Kidney (tissue), 14 donors: ENCODE data around the gene TPST2. TPM values are rescaled to one million over a fixed set of nuclear protein-coding genes. Genes with fewer than 3 reads are reported as not detected.

Experiments used
- DNase-seq, 5 donors: peaks; one replicate each; pipeline ENCODE4 v3.0.0-alpha.2; 2013 to 2020
- FAIRE-seq: peaks from 2 replicates; lab custom pipeline; 2012; peaks lifted over from hg19 to GRCh38; lab: Jason Lieb, UNC
- H3K27ac ChIP-seq, 2 donors: one replicate each; pipeline ENCODE4 v1.7.0; 2013; ENCODE audit warnings: low read depth in 2 of 2, low read length in 2 of 2, inconsistent platforms in 1 of 2
- H3K27me3 ChIP-seq: one replicate; pipeline ENCODE4 v1.7.1; 2013; ENCODE audit warnings: low read length, inconsistent platforms; ENCODE audit not compliant: control insufficient read depth, insufficient read depth
- H3K36me3 ChIP-seq, 3 donors: one replicate each; pipeline versions ENCODE4 v1.7.0 to v1.7.1; 2013; ENCODE audit warnings: low read length in 3 of 3, control low read depth in 1 of 3, inconsistent platforms in 1 of 3; ENCODE audit not compliant: insufficient read depth in 3 of 3, control insufficient read depth in 2 of 3
- H3K4me1 ChIP-seq, 3 donors: one replicate each; pipeline versions ENCODE4 v1.7.0 to v1.7.1; 2013; ENCODE audit warnings: low read length in 3 of 3, inconsistent platforms in 1 of 3, low read depth in 1 of 3; ENCODE audit not compliant: control insufficient read depth in 2 of 3, insufficient read depth in 2 of 3
- H3K4me3 ChIP-seq, 3 donors: one replicate each; pipeline versions ENCODE4 v1.7.0 to v1.8.1; 2013; ENCODE audit warnings: low read length in 3 of 3, control low read depth in 1 of 3, inconsistent platforms in 1 of 3
- H3K9ac ChIP-seq, 3 donors: one replicate each; pipeline versions ENCODE4 v1.7.0 to v1.7.1; 2013; ENCODE audit warnings: low read length in 3 of 3, control low read depth in 1 of 3, inconsistent platforms in 1 of 3
- H3K9me3 ChIP-seq, 3 donors: one replicate each; pipeline versions ENCODE4 v1.7.0 to v1.7.1; 2013; ENCODE audit warnings: low read length in 3 of 3, control low read depth in 1 of 3, inconsistent platforms in 1 of 3; ENCODE audit not compliant: control insufficient read depth in 2 of 3, insufficient read depth in 1 of 3
- intact Hi-C: fragments of 100-400 bp; cut with DNase I; formaldehyde crosslinking; loops from one replicate; pipeline ENCODE4 v1.11.1; 2022
- polyA plus RNA-seq: library from polyadenylated mRNA; stranded (reverse); fragments of 350-450 nt; fragmentation: Illumina TruSeq; extraction: RNeasy Lipid Tissue Mini Kit (QIAGEN cat#74804); gene quantifications from one replicate; pipeline ENCODE4 v1.2.3, GENCODE V29; 2014; ENCODE audit warnings: low read depth, low replicate concordance; ENCODE audit not compliant: insufficient read depth
- total RNA-seq: library from RNA; stranded (reverse); fragmentation: NEBNext Ultra II Directional; extraction: Animal tissue kit (Norgen Biotek cat#: 25700); gene quantifications from one replicate; pipeline ENCODE4 v1.2.1, GENCODE V29; 2021
- TF ChIP-seq, protein P1 (sequence below): IDR thresholded peaks from 3 replicates; pipeline ENCODE4 v1.5.1; 2012; ENCODE audit warnings: mild to moderate bottlenecking, moderate library complexity, borderline replicate concordance; ENCODE audit not compliant: insufficient read depth; ENCODE audit errors: extremely low read depth
- donor health status: control.
- donor health status: control.
- donor health status: control.
- donor health status: control.
- donor health status: control.
- donor health status: DM: yes; HTN: yes; CAD: no.
- donor health status: Normal renal cell carcinoma (clear cell type).

The TPST2 gene
- total and polyA plus RNA-seq, 2 donors from 2014 or later: 40.3 to 48.7 TPM

DNA sequence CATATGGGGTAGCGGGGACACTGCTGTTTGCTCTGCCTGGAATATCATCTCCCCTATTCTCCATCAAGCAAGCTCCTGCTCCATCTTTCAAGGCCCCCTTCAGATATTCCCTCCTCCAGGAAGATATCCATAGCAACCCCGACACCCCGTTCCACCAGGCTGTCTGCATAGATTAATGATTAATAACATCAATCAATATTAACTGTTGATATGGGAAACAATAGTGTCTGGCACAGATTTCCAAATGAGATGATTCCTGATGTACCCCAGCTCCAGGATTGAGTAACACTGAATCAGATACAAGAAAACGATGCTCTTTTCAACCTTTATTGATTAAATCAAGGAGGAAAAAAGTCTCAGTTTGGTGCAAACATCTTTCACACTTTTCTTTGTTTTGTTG lies 7.5 kb upstream of the TPST2 start:
- no peak overlapping the region for H3K4me3 ChIP-seq
- FAIRE-seq (no peak), DNase-seq (no peak)
- H3K27ac ChIP-seq: no peak overlapping the region
- TF ChIP-seq, protein P1, sequence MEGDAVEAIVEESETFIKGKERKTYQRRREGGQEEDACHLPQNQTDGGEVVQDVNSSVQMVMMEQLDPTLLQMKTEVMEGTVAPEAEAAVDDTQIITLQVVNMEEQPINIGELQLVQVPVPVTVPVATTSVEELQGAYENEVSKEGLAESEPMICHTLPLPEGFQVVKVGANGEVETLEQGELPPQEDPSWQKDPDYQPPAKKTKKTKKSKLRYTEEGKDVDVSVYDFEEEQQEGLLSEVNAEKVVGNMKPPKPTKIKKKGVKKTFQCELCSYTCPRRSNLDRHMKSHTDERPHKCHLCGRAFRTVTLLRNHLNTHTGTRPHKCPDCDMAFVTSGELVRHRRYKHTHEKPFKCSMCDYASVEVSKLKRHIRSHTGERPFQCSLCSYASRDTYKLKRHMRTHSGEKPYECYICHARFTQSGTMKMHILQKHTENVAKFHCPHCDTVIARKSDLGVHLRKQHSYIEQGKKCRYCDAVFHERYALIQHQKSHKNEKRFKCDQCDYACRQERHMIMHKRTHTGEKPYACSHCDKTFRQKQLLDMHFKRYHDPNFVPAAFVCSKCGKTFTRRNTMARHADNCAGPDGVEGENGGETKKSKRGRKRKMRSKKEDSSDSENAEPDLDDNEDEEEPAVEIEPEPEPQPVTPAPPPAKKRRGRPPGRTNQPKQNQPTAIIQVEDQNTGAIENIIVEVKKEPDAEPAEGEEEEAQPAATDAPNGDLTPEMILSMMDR: no peak
- H3K9me3 ChIP-seq: no peaks in the 10 kb centered on the region
- no peaks in the 10 kb centered on the region for H3K4me1 ChIP-seq
- no peaks in the 10 kb centered on the region for H3K27me3 ChIP-seq
- intact Hi-C loops: no loop called here
- no peaks in the 10 kb centered on the region for H3K36me3 ChIP-seq
- H3K9ac ChIP-seq: no peak overlapping the region

DNA sequence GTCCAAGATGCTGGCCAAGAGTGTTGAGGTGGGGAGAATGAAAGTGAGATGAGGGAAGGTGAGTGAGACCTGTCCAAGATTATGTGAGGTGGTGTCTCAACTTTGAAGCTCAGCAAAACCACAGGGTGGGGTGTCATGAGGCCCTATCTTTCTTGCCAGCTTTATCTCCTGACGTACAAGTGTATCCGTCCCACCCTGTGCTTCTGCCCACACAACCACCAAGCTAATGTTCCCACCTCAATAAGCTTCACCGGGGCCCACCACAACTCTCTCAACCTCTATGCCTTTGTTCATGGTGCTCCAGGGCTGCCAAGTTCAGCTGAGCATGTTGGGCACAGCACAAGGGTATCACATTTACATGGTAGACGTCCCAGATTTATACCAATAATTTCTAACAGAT lies 7.1 kb upstream of the TPST2 start:
- FAIRE-seq: no peak
- no peaks in the 10 kb centered on the region for H3K4me1 ChIP-seq
- H3K27me3 ChIP-seq: no peaks in the 10 kb centered on the region
- no peaks in the 10 kb centered on the region for H3K9me3 ChIP-seq
- TF ChIP-seq, protein P1: no peak
- intact Hi-C loops: no loop called here
- no peak overlapping the region for H3K4me3 ChIP-seq
- no peak overlapping the region for H3K27ac ChIP-seq
- no peak for DNase-seq
- H3K36me3 ChIP-seq: no peaks in the 10 kb centered on the region
- no peak overlapping the region for H3K9ac ChIP-seq

DNA sequence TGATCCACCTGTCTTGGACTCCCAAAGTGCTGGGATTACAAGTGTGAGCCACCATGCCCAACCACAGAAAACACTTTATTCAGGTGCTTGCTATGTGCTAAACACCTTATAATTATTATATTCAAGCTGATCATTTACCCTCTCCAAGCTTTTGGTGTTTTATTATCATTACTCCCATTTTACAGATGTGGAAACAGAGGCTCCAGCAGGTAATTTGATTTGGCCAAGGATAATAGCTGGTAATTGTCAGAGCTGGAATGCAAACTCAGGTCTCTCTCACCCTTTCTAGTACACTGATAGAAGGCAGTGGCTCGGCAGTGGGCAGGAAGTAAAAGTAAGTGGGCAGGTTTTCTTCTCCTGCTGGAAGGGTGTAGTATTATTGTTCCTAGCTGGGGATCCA lies 3.8 kb upstream of the TPST2 start:
- FAIRE-seq: no peak

More for the DNA sequence above, 3.8 kb upstream of the TPST2 start:
- DNase-seq: no peak
- intact Hi-C loops: no loop called here
- no peaks in the 10 kb centered on the region for H3K27me3 ChIP-seq
- H3K27ac ChIP-seq: no peak overlapping the region
- H3K4me3 ChIP-seq: no peak overlapping the region
- H3K36me3 ChIP-seq: no peaks in the 10 kb centered on the region
- H3K9ac ChIP-seq: no peak overlapping the region
- H3K9me3 ChIP-seq: no peaks in the 10 kb centered on the region
- TF ChIP-seq, protein P1: no peak
- H3K4me1 ChIP-seq: peaks cover 0 to 6% (median 5%) of the 10 kb centered on the region in 3 donors
